Stimulated activated CD4-positive, alpha-beta T cell treated with anti-CD3 and anti-CD28 coated beads, TNF-alpha, amount 100 ng/mL, for 4 hours (primary cell): ENCODE results near the gene RAB11FIP2.

ENCODE experiments used
- DNase-seq, 3 experiments: peaks; one replicate each; pipeline ENCODE4 v3.0.0-alpha.2; 2020; ENCODE audit warnings: low read depth in 3 of 3

Gene RAB11FIP2

DNA sequence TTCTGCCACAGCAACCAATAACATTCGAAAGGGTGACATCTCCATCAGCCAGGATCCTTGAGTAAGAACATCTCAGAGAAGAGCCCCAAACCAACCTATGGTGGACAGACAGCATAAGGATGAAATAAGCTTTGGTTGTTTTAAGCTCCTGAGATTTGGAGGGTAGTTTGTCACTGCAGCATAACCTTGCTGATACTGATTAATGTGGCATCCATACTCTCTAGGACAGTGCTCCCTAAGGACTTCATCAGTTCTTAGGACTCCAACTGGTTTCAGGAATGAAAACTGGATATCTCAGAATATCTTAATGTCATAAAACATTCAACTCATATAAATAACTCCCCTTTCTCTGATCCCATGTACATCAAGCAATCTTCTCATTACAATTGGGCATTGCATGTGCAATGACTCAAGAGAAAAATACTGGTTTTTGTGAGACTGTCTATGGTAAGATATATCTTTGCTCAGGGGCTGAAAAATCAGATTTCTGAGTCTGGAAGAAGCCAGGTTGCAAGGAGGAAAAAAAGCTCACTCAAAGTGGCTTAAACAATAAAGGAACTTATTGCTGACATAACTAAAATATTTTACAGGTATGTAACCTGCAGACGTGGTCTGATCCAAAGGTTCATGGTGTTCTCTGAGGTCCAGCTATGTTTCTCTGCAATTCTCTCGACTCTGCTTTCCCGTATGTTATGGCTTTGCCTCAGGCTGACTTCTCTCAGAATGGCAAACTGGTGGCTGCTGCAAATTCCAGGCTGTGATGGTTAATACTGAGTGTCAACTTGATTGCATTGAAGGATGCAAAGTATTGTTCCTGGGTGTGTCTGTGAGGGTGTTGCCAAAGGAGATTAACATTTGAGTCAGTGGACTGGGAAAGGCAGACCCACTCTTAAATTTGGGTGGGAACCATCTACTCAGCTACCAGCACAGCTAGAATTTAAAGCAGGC lies 65.7 kb downstream of the RAB11FIP2 start:
- no peak for DNase-seq

DNA sequence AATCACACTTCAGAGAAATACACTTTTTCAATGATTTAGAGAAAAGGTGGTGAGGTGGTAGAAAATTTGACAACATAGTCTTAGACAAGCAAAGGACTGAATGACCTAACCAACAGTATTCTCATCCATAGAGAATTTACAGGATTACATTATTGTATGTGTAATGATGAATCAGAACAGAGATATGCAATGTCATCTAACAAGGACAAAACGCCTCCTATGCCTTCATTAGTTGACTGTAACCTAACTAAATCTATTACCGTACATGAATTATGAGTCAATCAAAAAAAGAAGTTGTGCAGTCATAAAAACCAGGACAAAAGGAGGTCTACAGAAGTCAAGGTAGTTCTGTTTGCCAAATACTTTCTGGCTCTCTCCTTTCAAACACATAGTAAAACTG lies 66.5 kb downstream of the RAB11FIP2 start:
- no peak for DNase-seq

DNA sequence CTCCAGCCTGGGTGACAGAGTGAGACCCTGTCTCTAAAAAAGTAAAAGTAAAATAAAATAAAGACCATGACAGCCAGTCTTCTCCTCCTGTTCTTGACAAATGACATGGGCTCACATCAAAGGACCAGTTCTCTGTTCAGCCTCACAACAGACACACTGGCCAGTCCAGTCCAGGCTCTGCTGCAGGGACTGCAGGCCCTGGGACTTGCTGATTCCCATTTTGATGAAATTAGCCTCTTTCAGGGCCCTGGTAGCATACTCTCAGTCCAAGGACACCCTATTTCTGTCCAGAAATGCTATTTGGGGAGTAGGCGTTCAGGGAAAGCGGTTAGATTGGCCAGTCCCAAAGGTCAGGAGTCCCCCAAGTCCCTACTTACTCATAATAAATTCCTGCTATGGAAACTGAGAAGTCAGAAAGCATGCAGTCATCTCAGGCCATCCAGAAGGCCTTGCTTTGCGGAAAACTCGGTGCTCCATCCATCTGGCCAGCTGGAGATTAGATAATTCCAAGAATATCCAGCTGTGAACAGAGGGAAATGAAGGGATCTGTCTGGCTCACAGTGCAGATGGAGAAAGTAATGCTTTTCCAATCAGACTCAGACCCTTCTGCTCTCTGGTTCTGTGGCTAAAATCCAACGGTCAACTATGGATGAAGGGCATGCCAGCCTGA lies 74.4 kb downstream of the RAB11FIP2 start:
- DNase-seq: no peak

DNA sequence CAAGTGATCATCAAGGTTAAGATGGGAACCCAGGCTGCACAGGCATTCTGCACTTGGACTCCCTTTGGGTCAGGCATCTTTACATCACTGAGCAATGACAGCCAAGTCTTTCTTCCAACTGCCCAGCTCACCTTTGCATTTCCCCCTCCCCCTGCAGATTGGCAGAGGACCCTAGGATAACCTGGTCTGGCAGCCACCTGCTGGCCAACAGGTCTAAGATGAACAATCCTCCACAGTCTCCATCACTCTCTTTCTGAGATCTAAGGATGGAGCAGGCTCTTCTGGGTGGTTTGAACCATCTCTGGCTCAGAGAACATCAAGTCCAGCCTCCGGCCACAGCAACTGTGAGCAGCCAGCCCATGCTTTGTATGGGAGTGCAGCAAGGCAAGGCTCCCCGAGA lies 75.8 kb downstream of the RAB11FIP2 start:
- no peak for DNase-seq

DNA sequence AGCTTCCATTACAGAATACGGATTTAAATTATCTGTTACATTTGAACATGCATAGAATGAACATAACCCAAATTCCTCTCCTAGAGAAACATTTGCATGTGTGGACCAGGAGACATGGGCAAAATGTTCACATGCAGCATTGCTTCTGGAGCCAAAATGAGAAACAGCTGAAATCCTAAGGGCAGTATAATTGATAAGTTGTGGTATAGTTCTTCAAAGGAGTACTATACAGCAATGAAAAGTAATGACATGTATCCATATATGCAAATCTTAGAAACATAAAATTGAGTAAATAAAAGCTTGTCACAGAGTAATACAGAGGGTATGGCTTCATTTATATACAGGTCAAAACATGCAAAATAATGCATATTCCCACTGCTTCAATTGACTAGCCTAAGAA lies 77.1 kb downstream of the RAB11FIP2 start:
- DNase-seq: no peak

DNA sequence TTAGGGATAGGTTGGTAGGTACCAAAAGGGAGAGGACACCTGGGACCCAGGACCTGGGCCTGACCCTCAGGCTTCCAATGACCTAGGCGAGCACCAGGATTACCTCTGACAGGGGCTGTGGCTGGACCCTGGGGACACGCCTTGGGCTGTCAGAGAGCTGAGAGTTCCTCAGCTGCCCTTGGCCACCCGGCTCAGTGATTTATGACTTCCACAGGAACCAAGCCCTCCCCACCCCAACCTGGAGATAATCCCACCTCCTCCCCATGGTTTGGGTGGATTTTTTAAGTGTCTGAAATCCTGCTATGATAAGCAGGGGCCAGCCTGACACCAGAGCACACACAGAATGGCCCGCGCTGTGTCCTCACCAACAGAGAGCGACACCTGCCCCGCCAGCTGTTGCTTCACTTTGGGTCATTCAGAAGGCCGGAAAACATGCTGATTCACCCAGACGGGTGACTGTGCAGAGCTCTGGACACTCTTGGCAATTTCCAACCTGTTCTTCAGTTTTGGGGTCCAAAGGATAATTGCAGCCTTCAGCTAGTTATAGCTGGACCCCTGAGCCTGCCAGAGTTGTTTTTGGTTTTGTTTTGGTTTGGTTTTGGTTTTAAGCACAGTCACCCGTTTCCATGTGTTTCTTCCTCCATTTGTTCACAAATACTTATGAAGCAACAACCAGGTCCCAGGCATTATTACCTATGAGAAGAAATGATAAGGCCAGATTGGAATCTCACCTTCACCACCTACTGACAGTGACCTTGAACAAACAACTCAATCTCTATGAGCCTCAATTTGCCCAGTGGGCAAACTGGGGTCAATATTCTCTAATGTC lies 78.2 kb downstream of the RAB11FIP2 start:
- DNase-seq: no peak

DNA sequence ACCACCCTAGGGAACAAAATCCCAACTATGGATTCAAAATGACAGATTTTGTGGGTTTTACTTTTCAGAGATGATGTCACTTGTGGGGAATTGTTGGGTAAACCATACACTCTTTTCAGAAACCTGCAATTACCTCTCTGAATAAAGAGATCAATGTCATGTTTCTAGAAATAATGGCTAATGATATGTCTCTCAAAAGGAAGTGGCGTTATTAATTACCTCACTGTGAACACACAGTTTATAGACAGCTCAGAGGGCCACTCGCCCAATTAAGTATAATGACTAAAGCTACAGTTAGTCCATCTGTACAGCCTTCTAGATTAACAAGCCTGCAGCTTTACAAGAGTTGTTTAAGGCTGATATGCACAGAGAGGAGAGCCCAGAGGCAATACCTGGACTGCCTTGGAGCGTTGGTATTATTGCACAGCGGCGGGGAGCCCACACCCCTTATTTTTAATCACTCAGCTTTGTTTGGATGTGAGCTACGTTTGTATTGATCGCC lies 79.5 kb downstream of the RAB11FIP2 start:
- DNase-seq: no peak

DNA sequence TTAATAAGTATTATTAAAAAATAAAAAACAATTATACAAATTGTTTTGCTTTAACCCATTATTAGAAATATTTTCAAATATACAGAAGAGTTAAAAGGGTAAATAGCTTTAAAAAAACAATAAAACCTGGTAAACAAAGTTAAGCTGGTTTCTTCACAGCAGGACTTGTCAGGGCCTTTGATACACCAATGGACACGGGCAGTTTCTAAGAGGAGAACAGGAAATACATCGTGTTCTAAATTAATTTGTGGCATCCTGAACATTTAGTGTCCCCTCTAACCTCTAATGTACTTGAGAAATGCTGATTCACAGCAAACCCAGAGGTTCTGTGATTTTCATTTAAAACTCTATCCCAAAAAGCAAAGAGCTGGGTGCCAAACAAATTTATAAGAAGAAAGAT lies 80.8 kb downstream of the RAB11FIP2 start:
- no peak for DNase-seq

DNA sequence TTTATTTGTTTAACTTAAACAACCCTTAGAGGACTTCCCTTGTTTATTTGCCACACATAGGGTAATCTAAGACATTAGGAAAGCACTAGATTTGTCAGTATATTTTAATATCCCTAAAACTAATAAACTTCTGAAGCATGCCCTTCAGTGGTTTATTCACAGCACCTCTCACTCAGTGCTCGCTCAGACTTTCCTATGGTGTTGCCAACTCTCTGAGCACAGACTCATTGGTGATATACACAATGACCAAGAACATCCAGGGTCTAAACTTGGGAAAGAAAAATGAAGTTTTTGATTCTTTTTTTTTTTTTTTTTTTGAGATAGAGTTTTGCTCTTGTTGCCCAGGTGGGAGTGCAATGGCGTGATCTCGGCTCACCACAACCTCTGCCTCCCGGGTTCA lies 82.2 kb downstream of the RAB11FIP2 start:
- no peak for DNase-seq

DNA sequence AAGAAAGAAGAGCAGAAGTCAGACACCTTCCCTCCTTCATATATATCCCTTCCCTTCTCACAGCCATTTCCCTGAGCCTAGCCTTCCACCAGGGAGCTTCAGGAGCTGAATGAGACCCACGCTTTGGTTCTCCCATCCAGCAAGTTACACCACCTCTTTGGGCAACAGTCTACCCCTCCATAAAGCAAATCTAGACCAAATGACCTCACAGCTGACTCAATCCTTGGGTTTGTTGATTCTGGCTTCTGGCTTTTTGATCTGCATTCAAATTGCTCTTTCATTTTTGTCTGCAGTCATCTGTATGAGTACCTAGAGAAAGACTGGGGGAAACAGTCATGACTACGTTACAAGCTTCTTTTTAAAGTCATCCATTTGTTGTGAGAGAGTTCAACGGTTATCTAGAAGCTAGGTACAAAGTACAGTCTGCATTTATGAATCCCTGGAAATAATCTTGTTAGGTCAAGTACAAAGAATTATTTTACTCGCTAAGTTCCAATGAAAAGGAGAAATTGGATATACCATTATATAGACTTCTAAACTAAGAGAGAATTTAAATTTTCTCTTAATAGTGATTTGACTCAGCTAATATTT lies 86.3 kb downstream of the RAB11FIP2 start:
- DNase-seq: no peak

DNA sequence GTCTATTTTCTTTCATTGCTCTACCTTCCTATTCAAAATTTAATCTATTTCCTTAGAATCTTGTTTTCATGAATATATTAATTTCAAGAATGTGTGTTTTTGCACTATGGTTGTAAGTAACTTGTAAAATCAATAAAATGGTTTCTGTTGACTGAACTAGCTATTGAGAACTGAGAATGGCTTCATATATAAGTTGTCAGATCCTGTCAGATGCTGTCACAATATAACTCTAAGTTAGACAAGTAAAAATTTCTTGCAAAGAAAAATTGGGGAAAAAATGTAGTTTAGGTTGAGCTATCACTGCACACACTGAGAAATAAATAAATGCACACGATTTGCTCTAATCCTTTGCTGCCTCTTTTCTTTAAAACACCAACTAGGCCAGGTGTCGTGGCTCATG lies 89.8 kb downstream of the RAB11FIP2 start:
- no peak for DNase-seq

DNA sequence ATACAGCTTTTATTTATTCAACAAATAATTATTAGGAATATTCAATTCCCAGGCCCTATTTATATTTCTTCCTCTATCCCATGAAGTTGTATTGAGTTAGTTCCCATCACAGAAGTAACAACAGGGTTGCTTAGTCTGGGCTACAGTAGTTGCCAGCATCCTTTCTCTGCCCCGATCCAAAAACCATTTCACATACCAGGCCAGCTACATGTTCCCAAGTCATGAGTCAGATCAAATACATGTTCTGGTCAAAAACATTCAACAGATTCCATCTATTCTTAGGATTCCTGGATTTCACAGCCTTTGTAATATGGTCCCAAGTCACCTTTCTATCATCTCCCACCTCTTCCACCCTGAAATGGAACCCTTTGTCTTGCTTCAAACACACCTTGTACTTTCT lies 91.6 kb downstream of the RAB11FIP2 start:
- no peak for DNase-seq
